HCEC 1CT (cell line): Measurements from ENCODE around the gene MVB12B.
A peak's percentile ranks its signal among the peaks of the same experiment; 100 is the strongest.
"Not testable (repeated sequence)": the region's sequence is repeated elsewhere in the genome, so short reads cannot be mapped to it uniquely, and the experiment has no call there.

Source experiments
- DNase-seq: peaks from one replicate; pipeline ENCODE4 v3.0.0-alpha.2; 2017

The MVB12B gene

GRCh38 chr9:126526218-126527108 is 199.8 kb downstream of the MVB12B start:
- DNase-seq = no peak

DNA sequence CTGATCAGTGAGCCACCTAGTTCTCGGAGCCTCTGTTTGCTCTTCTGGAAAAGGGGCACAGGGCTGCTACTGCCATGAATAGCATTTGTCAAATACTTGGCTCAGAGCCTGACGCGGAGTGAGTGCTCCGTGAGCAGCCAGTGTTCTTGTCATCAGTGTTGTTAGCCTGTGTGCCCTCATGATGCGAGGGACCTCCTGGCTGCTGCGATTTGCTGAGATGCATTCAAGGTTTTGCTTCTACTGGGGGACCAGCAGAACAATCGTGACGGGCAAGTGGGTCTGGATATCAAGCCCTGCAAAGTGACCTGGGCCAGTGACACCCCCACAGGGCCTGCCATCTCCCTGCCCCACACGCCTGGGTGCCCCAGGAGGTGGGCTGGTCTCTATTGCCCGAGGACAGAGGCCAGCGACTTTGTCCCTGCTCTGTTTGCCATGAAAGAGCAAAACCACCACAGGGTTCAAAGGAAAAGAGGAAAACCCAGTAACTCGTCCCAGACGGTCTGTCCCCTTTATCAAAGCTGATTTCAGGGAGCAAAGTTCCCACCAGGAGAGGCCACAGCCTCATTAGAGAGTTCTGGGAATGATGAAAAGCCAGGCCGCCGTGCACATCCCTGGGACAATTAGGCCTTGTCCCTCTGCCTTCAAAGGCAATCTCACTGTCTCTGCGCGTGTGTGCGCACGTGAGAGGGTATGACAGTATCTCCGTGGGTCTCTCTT is 200.6 kb downstream of the MVB12B start:
- no peak for DNase-seq

GRCh38 chr9:126528111-126528510 is 201.5 kb downstream of the MVB12B start:
- DNase-seq = no peak

- DNase-seq = no peak
Measured at GRCh38 chr9:126528915-126529314, 202.3 kb downstream of the MVB12B start.

DNA sequence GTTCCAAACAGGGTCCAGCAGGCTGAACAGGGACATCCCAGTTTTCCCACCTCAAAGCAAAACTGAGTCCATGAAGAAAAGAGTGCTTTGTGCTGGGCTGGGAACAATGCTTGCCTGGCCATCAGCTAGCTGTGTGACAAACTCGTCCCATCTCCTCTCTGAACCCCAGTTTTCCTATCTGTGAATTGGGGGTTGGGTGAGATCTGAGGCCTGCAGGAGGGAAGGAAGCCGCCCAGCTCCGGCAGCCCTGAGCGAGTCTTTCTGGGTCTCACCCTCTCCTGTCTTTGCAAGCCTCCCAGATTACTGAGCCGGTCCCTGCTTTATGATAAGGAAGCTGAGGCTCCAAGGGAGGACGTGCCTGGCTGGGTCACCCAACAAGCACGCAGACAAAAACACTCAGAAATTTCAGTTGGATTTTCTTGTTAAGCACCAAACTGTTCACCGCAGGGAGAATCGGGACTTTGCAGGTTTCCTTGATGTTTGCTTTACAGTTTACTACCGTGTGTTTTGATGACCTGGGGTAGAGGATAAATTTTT is 204.5 kb downstream of the MVB12B start:
- no peak for DNase-seq

GRCh38 chr9:126531591-126531990 is 205.0 kb downstream of the MVB12B start:
- DNase-seq = no peak

DNA sequence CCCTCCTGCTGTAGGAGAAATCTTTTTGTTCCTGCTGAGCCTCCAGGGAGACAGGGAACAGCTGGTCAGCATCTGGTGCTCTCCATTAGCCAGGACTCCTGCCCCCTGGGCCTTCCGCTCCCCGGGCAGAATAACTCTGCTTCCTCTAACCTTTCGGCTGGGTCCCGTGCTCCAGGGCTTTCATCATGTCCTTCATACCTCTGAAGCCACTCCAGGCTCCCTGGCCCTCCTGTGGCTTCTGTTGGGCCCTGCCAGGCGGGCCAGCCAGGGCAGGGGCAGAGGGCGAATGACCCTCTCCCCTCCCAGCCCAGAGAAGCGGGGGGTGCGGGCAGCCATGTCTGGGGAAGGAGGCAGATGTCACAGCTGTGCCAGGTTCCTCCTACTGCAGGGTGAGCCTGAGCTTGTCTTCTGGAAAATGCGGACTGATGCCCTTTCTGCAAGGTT is 205.4 kb downstream of the MVB12B start:
- DNase-seq = peak; percentile 46

GRCh38 chr9:126532489-126532888 is 205.9 kb downstream of the MVB12B start:
- no peak for DNase-seq

DNA sequence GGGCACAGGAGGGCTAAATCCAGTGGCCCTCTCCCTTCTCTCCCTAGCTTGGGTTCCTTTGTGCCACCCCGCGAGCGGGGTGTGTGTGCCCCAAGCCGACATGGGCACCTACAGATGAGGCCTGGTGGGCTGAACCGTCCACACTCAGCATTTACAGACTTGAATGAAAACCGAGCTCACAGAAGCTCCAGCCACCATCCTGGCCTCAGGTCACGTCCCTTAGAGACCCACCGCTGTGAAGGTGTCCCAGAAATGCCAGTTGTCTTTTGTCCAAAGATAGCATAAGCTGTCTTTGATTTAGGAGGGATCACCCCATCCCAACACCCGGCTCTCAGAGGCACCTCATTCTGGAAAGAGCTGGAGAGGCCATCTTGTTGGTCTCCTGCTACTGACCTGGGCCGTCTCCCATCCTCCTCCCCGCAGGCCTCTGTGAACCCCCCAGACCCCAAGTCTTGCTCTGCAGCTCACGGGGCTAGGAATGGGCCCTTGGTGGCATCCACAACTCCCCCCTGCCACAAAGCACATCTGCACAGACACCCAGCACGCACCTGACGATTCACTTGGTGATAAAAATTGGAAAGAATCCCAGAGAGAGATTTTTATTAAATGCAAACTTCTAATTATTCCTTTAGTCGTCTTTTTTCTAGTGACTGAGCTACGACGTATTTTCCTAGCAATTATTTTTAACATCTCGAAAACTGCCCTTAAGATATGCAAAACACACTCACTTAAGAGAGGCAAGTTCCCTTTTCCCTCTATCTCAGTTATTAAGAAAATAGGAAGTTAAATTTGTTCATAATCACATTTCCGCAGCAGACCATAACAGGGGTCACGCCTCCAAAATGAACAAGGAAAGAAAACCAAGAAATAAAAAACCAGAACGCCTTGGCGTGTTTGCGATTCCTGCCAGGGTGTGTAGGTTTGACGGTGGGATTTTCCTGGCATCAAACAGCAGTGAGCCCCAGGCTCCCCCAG is 206.6 kb downstream of the MVB12B start:
- no peak for DNase-seq

GRCh38 chr9:126533926-126534310 is 207.3 kb downstream of the MVB12B start:
- no peak for DNase-seq

DNA sequence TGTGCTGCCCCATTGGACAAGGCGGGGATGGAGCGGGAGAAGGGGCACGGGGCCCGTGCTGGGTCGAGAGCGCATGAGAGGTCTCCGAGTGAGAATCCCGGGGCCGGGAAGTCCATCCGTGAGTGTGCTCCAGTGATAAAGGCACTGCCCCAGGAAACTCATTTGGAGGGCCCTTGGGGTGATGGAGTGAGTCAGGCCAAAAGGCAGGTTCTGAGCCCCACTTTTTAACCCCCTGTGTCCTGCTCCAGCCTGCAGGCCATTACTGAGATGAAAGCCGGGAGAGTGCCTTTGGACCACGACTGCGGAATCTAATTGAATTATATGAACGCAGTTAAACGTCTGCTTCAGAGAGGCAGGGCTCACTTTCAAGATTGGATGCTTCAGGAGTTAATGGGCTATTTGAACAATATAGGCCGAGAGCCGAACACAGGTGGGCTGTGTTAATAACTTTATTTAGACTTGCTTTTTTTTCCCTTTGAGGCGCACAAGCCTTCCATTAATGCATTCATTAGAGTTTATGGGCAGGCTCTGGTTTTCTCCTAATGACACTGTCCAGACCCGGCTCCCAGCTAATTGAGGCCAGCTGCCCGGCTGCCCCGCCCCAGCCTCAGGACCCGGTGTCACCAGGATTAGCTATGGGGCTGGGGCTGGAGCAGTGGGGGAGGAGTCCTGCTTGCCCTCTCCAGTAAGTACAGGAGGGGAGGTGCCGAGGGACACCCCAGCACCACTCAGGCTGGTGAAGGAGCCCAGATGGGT is 208.0 kb downstream of the MVB12B start:
- no peak for DNase-seq

DNA sequence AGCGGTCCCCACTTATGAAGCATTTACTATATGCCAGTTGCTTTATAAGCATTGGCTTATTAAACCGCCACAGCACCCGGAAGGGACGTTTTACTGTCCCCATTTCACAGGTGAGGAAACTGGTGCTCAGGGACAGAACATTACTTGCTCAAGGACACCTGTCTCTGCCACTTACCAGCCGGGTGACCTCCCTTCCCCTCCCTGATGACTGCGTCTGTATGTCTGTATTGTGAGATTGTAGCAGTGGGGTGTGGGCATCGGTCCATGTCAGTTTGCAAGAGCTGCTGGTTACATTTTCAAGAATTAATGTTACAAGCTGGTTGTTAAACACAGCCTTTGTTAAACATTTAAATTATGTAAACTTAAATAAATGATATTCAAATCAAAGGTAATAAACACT is 209.5 kb downstream of the MVB12B start:
- no peak for DNase-seq

DNA sequence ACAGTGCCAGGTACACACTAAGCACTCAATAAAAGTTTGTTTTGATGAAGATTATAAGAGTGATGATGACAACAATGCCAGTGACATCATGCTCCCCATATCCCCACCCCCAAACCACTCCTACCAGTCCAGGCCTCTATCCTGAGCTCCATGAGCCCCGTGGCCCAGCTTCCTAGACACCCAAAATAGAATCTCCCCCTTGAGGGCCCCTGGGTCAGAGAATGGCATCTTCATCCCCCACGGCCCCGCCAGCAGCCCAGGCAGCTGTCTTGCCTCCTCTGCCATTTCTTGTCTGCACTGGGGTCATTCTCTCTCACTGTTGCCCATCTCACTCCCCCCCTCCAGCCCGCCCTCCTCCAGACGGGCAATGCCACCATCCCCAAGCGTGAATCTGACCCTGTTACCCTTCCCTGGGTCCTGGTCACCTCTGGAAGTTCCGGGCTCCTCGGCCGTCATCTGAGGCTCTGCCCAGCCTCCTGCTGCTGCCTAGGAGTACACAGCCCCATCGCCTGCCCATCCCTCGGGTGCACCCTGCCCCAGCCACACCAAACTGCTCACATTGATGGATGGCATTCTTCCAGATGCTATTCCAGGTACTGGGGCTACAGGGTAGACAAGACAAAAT is 210.3 kb downstream of the MVB12B start:
- DNase-seq = no peak

DNA sequence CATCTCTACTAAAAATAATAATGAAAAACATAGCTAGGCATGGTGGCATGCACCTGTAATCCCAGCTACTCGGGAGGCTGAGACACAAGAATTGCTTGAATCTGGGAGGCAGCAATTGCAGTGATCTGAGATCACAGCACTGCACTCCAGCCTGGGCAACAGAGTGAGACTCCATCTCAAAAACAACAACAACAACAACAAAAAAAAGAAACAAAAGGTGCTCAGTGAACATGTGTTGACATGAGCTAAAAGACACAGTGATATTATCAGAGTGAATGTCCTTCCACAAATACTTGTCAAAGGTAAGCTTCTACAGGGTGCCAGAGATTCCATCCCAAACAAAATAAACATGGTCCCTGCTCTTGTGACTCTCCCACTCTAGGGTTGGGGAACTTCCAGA is 211.9 kb downstream of the MVB12B start:
- DNase-seq = no peak

DNA sequence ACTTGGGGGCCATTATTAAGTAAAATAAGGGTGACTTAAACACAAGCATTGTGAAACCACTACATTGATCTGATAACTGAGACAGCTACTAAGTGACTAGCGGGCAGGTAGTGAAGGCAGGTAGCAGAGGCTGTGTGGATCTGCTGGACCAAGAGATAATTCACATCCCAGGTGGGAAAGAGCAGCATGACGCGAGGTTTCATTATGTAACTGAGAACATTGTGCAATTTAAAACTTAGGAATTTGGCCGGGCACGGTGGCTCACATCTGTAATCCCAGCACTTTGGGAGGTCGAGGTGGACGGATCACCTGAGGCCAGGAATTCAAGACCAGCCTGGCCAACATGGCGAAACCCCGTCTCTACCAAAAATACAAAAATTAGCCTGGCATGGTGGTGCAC is 213.8 kb downstream of the MVB12B start:
- DNase-seq = not testable (repeated sequence)

GRCh38 chr9:126543490-126543889 is 216.9 kb downstream of the MVB12B start:
- DNase-seq = no peak

DNA sequence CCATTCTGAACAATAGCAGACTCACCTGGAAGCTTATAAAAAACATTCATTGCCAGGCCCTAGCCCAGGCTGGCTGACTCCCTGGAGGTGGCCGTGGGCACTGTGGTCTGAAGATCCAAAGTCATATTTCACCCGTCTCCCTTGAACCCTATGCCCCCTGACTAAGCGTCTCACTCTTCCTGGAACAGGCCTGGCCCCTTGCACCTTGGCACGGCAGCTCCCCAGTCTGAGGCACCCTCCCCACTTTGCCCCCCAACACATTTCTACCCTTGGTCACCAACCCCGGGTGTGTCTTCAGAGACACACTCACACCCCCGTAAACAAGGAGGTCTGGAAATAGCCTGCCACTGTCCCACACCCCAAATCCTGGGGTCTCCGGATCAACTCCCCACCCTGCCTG is 218.5 kb downstream of the MVB12B start:
- DNase-seq = no peak

DNA sequence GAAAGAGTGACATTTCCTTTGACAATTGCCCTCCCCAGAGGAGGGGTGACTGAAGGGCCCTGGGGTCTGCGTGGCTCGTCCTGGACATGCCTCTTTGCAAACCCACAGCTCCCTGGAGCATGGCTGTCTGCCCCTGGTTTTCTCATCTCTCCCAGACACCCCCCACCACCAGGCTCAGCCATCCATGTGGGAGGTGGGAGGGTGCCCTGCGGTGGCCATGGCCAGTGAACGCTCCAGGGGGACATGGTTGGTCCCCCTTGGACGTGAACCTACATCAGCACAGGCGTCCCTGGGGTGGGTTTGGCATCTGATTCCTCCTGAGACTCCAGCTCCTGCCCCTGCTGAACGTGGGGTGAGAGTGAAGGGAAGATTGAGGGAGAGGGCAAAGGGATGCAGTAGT is 219.4 kb downstream of the MVB12B start:
- DNase-seq = no peak

GRCh38 chr9:126548312-126548711 is 221.7 kb downstream of the MVB12B start:
- no peak for DNase-seq

- DNase-seq = no peak
Measured at GRCh38 chr9:126549246-126550006, 222.8 kb downstream of the MVB12B start.

- DNase-seq = no peak
Measured at GRCh38 chr9:126550891-126551351, 224.3 kb downstream of the MVB12B start.
